ENCODE data around the gene SNIP1. TPM values are rescaled to one million over a fixed set of nuclear protein-coding genes. Genes with fewer than 3 reads are reported as not detected.
A peak's percentile ranks its signal among the peaks of the same experiment; 100 is the strongest.

The SNIP1 gene
- total and polyA plus RNA-seq, 10 of the 15 experiments (the other 5 are each of a cell fraction or from before 2014, with no cell fraction given) = 2.7 to 22.4 (median 10.1) TPM

DNA sequence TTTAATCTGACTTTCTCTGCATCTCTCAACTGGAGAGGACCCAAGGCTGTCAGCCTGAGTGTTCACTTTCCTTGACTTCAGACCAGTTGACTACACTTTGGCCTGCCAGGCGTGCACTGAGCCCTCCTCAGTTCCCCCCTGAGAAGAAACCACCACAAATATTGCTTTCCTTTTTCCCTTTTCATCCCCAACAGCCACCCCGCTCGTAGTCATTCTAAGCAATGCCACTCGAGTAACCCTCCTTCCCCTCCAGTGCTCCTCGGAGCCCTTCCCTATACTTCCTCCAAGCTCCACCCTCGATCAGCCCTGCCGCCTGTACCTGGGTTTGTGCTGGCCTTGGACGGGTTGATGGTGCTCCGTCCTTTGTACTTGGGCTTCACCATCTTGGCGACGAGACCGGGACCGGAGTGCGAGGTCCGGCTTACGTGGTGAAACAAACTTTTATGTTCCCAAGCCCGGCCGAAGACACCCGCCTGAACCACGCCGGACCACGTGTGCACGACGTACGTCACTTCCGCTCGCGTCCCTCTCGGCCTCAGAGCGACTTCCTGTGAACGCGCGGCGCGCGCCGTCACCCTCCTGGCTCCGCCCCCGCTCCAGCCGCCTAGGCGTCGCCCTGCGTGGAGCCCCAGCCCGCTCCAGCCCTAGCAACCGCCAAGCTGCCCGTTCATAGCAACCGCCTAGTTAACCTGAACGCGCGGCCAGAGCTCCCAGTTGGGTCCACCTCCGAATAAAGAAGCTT lies 41.5 kb upstream of the SNIP1 start, which contains the start of gene GNL2 (continued):
- peak; percentile 34 to 62; a peak in 1 of 4 replicates for TF ChIP-seq BHLHE40 (IDR thresholded peaks at IDR 0.05; ENCODE audit: borderline replicate concordance in 1 of 2, low read depth in 2 of 2, low read length in 1 of 2)
- peak; percentile 46; the same call in 2 of the 3 replicates for TF ChIP-seq POU2F2 (IDR thresholded peaks at IDR 0.05; ENCODE audit: borderline replicate concordance, low read depth, low read length)
- TF ChIP-seq SRF (IDR thresholded peaks at IDR 0.05; ENCODE audit: low read depth in 2 of 2, low read length in 2 of 2) = no peak
- TF ChIP-seq KAT2A (conservative IDR thresholded peaks at IDR 0.05; ENCODE audit: control insufficient read depth, low read depth, low read length) = no peak
- TF ChIP-seq NKRF (conservative IDR thresholded peaks at IDR 0.05) = peak; percentile 87
- TF ChIP-seq HDGF (IDR thresholded peaks at IDR 0.05) = 0 out of 2 replicates have a peak, but pooled peaks have one; percentile 20
- no peak for TF ChIP-seq TBL1XR1 (IDR thresholded peaks at IDR 0.05; ENCODE audit: low read depth, low read length)
- 0 out of 2 replicates have a peak, but pooled peaks have one; percentile 65 for TF ChIP-seq LARP7 (IDR thresholded peaks at IDR 0.05)
- TF ChIP-seq ZNF384 (IDR thresholded peaks at IDR 0.05; ENCODE audit: borderline replicate concordance, low read depth, low read length) = no peak
- TF ChIP-seq PKNOX1 (IDR thresholded peaks at IDR 0.05) = no peak; the same call in 1 of the 2 replicates
- TF ChIP-seq TCF12 (IDR thresholded peaks at IDR 0.05; ENCODE audit: low read depth, low read length) = peak; percentile 37; the same call in 1 of the 2 replicates
- TF ChIP-seq TAF1 (IDR thresholded peaks at IDR 0.05; ENCODE audit: borderline replicate concordance, low read depth, low read length) = peak; percentile 67; the same call in 1 of the 2 replicates
- TF ChIP-seq SIN3A (IDR thresholded peaks at IDR 0.05; ENCODE audit: low read depth, low read length) = peak; percentile 86
- TF ChIP-seq MYC (IDR thresholded peaks at IDR 0.05; ENCODE audit: insufficient read depth, insufficient read length, insufficient replicate concordance, low read length, severe bottlenecking) = peak; percentile 82
- no peak for TF ChIP-seq MEF2A (IDR thresholded peaks at IDR 0.05; ENCODE audit: insufficient read depth, low read depth, low read length)
- no peak for TF ChIP-seq ZNF207 (IDR thresholded peaks at IDR 0.05; ENCODE audit: borderline replicate concordance)
- TF ChIP-seq CHD4 (IDR thresholded peaks at IDR 0.05) = no peak
- peak; percentile 93 for TF ChIP-seq POLR2AphosphoS5 (IDR thresholded peaks at IDR 0.05; ENCODE audit: low read length)
- TF ChIP-seq BRCA1 (IDR thresholded peaks at IDR 0.05; ENCODE audit: low read depth, low read length) = no peak
- peak; percentile 97 for TF ChIP-seq MXI1 (IDR thresholded peaks at IDR 0.05; ENCODE audit: low read depth, low read length)
- no peak for TF ChIP-seq CBX3 (IDR thresholded peaks at IDR 0.05; ENCODE audit: borderline replicate concordance, low read depth)
- TF ChIP-seq, protein P1, sequence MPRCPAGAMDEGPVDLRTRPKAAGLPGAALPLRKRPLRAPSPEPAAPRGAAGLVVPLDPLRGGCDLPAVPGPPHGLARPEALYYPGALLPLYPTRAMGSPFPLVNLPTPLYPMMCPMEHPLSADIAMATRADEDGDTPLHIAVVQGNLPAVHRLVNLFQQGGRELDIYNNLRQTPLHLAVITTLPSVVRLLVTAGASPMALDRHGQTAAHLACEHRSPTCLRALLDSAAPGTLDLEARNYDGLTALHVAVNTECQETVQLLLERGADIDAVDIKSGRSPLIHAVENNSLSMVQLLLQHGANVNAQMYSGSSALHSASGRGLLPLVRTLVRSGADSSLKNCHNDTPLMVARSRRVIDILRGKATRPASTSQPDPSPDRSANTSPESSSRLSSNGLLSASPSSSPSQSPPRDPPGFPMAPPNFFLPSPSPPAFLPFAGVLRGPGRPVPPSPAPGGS (IDR thresholded peaks at IDR 0.05; ENCODE audit: borderline replicate concordance, insufficient read depth, low read depth, low read length, poor library complexity, severe bottlenecking) = no peak
- TF ChIP-seq, protein P2, sequence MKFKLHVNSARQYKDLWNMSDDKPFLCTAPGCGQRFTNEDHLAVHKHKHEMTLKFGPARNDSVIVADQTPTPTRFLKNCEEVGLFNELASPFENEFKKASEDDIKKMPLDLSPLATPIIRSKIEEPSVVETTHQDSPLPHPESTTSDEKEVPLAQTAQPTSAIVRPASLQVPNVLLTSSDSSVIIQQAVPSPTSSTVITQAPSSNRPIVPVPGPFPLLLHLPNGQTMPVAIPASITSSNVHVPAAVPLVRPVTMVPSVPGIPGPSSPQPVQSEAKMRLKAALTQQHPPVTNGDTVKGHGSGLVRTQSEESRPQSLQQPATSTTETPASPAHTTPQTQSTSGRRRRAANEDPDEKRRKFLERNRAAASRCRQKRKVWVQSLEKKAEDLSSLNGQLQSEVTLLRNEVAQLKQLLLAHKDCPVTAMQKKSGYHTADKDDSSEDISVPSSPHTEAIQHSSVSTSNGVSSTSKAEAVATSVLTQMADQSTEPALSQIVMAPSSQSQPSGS (IDR thresholded peaks at IDR 0.05; ENCODE audit: low read length) = no peak
- no peak for TF ChIP-seq RCOR1 (conservative IDR thresholded peaks at IDR 0.05; ENCODE audit: low read depth, low read length)
- TF ChIP-seq ASH2L (IDR thresholded peaks at IDR 0.05; ENCODE audit: borderline replicate concordance, low read depth) = no peak
